Fibroblast of lung (primary cell): ENCODE data around the gene FRY. TPM values are rescaled to one million over a fixed set of nuclear protein-coding genes. Genes with fewer than 3 reads are reported as not detected.

Experiments
- DNase-seq, 2 donors: peaks; one replicate each; pipeline versions ENCODE4 v3.0.0 to v3.0.0-alpha.2; 2010; ENCODE audit warnings: low read depth in 2 of 2
- H2AFZ ChIP-seq: 2 replicates; pipeline ENCODE4 v1.5.1; 2012; ENCODE audit warnings: low read length, control low read depth, inconsistent platforms
- H3K27ac ChIP-seq: 2 replicates; pipeline ENCODE4 v1.5.1; 2011; ENCODE audit warnings: low read length, control low read depth; ENCODE audit not compliant: insufficient read depth
- H3K27me3 ChIP-seq: 2 replicates; pipeline ENCODE4 v1.5.1; 2011; ENCODE audit warnings: mild to moderate bottlenecking, low read length; ENCODE audit not compliant: control insufficient read depth, insufficient read depth
- H3K36me3 ChIP-seq: 2 replicates; pipeline ENCODE4 v1.5.1; 2011; ENCODE audit warnings: low read length; ENCODE audit not compliant: control insufficient read depth, insufficient read depth
- H3K4me1 ChIP-seq: 2 replicates; pipeline ENCODE4 v1.5.1; 2011; ENCODE audit warnings: low read length; ENCODE audit not compliant: control insufficient read depth, insufficient read depth; ENCODE audit errors: extremely low read depth
- H3K4me2 ChIP-seq: 2 replicates; pipeline ENCODE4 v1.5.1; 2011; ENCODE audit warnings: low read length, control low read depth; ENCODE audit not compliant: insufficient read depth; ENCODE audit errors: extremely low read depth
- H3K4me3 ChIP-seq, 4 experiments: fragments of 200-600 bp in 1 of 4; sonication (generic) in 1 of 4; replicated peaks in 1 of 4; 2 replicates each; pipeline ENCODE4 v1.5.1; 2011 to 2016; ENCODE audit warnings: low read length in 4 of 4, low read depth in 3 of 4, mild to moderate bottlenecking in 3 of 4, control low read depth in 2 of 4, inconsistent platforms in 1 of 4, mixed read lengths in 1 of 4; ENCODE audit not compliant: insufficient read depth in 1 of 4; ENCODE audit errors: control extremely low read depth in 1 of 4
- H3K79me2 ChIP-seq: 2 replicates; pipeline ENCODE4 v1.5.1; 2012; ENCODE audit warnings: mild to moderate bottlenecking, low read length, inconsistent platforms; ENCODE audit not compliant: control insufficient read depth, insufficient read depth
- H3K9ac ChIP-seq: 2 replicates; pipeline ENCODE4 v1.5.1; 2011; ENCODE audit warnings: mild to moderate bottlenecking, low read length, control low read depth; ENCODE audit not compliant: insufficient read depth
- H3K9me3 ChIP-seq: 2 replicates; pipeline ENCODE4 v1.5.1; 2012; ENCODE audit warnings: low read depth, low read length; ENCODE audit not compliant: control insufficient read depth, insufficient read depth
- H4K20me1 ChIP-seq: 2 replicates; pipeline ENCODE4 v1.5.1; 2011; ENCODE audit warnings: low read length; ENCODE audit not compliant: control insufficient read depth, insufficient read depth; ENCODE audit errors: extremely low read depth
- CTCF ChIP-seq, 2 donors: IDR thresholded peaks in 1 of 2; conservative IDR thresholded peaks in 1 of 2; 1 replicate in 1 of 2; 2 replicates in 1 of 2; pipeline ENCODE4 v1.5.1; 2011 to 2012; ENCODE audit warnings: low read length in 2 of 2, control low read depth in 1 of 2, inconsistent platforms in 1 of 2, low read depth in 1 of 2, mild to moderate bottlenecking in 1 of 2
- EZH2 ChIP-seq: IDR thresholded peaks from 2 replicates; pipeline ENCODE4 v1.5.1; 2012; ENCODE audit warnings: low read length, control low read depth, mild to moderate bottlenecking; ENCODE audit errors: missing control alignments
- polyA plus RNA-seq, 2 donors: library from polyadenylated mRNA; depleted of rRNA in 1 of 2; stranded (reverse) in 1 of 2; unstranded in 1 of 2; fragments of >200 nt; gene quantifications; 2 replicates each; pipeline ENCODE4 v1.2.1, GENCODE V29; 2011 to 2012; ENCODE audit warnings: missing spikeins in 1 of 2
- total RNA-seq: library from RNA; depleted of rRNA; stranded (reverse); fragments of >200 nt; gene quantifications from 2 replicates; pipeline ENCODE4 v1.2.1, GENCODE V29; 2014

Gene FRY
- total and polyA plus RNA-seq, 2 donors (not counting 1 experiment from before 2014, with no cell fraction given): 8.8 to 18.3 TPM

- no peak overlapping the region for H3K27ac ChIP-seq
- DNase-seq: no peak
- no peaks in the 10 kb centered on the region for H3K36me3 ChIP-seq
- no peak overlapping the region for H3K4me2 ChIP-seq
- H3K4me3 ChIP-seq: no peak overlapping the region
- H2AFZ ChIP-seq: no peak overlapping the region
- H4K20me1 ChIP-seq: no peaks in the 10 kb centered on the region
- H3K4me1 ChIP-seq: no peaks in the 10 kb centered on the region
- TF ChIP-seq EZH2: no peak
- TF ChIP-seq CTCF (conservative IDR thresholded peaks at IDR 0.05 in 1 of 2, IDR thresholded peaks at IDR 0.05 in 1 of 2; ENCODE audit: low read depth in 1 of 2, low read length in 2 of 2): no peak
- no peaks in the 10 kb centered on the region for H3K79me2 ChIP-seq
- H3K9me3 ChIP-seq: no peaks in the 10 kb centered on the region
- no peaks in the 10 kb centered on the region for H3K27me3 ChIP-seq
- no peak overlapping the region for H3K9ac ChIP-seq
Observed at GRCh38 chr13:32115066-32115465, 83.5 kb downstream of the FRY start.

- no peaks in the 10 kb centered on the region for H3K4me1 ChIP-seq
Observed at GRCh38 chr13:32116210-32116609, 84.6 kb downstream of the FRY start.

GRCh38 chr13:32117001-32117400 is 85.4 kb downstream of the FRY start:
- no peaks in the 10 kb centered on the region for H3K27me3 ChIP-seq
- no peak overlapping the region for H3K4me3 ChIP-seq
- H3K9ac ChIP-seq: no peak overlapping the region
- TF ChIP-seq CTCF (conservative IDR thresholded peaks at IDR 0.05 in 1 of 2, IDR thresholded peaks at IDR 0.05 in 1 of 2; ENCODE audit: low read depth in 1 of 2, low read length in 2 of 2): no peak
- TF ChIP-seq EZH2: no peak
- no peak overlapping the region for H2AFZ ChIP-seq
- no peak overlapping the region for H3K4me2 ChIP-seq
- DNase-seq: no peak
- H3K9me3 ChIP-seq: no peaks in the 10 kb centered on the region
- no peaks in the 10 kb centered on the region for H3K79me2 ChIP-seq
- no peaks in the 10 kb centered on the region for H3K4me1 ChIP-seq
- no peaks in the 10 kb centered on the region for H4K20me1 ChIP-seq
- H3K27ac ChIP-seq: no peak overlapping the region
- no peaks in the 10 kb centered on the region for H3K36me3 ChIP-seq

More at GRCh38 chr13:32116210-32116609, 84.6 kb downstream of the FRY start:
- Histone ChIP-seq H3K9ac (no peak overlapping the region), H3K27ac (no peak overlapping the region), H3K4me2 (no peak overlapping the region), H3K4me3 (no peak overlapping the region), H4K20me1 (no peaks in the 10 kb centered on the region), H3K9me3 (no peaks in the 10 kb centered on the region), H2AFZ (no peak overlapping the region), H3K27me3 (no peaks in the 10 kb centered on the region), H3K36me3 (no peaks in the 10 kb centered on the region), H3K79me2 (no peaks in the 10 kb centered on the region)
- DNase-seq: peak in 1 of 2 donors; percentile 35
- TF ChIP-seq EZH2 (no peak), CTCF (conservative IDR thresholded peaks at IDR 0.05 in 1 of 2, IDR thresholded peaks at IDR 0.05 in 1 of 2; ENCODE audit: low read depth in 1 of 2, low read length in 2 of 2) (no peak)
